ENCODE data around the gene HLF. TPM values are rescaled to one million over a fixed set of nuclear protein-coding genes. Genes with fewer than 3 reads are reported as not detected.

Gene HLF
- total RNA-seq, 2 donors from 2014 or later, result 23.9 to 44.3 TPM

DNA sequence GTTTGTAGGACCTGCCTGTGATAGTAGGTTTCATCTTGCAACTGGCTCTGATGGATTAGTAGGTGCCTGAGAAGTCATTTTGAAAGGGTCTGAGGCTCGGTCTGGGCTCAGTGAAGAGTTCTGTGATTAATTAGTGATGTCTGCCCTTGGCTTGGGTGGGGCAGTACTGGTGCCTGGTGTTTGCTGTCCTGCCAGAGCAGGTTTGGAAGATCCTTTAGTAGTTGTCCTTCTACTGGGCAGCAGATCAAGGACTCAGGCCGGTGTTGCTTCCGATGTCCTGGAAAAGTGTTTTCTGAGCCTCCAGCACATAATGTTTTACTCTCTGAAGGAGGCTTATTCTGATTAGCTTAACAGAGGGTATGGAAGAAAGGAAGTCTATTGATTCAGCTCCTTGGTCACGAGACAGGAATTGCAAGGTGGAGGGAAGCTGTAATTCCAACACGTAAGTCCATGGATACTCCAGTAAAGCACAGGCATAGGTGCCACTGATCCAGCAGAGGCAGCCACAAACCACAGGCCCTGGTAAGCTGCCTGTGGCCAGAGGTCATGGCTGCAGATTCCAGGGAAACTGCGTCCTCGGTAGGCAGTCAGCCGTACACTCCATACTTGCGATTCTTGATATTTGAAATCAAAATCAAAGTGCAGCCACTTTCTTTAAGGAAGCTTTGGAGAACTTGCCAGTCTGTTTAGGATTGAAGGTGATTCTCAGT lies 18.7 kb downstream of the HLF start:
- Mint-ChIP-seq H3K27ac (no peak overlapping the region), H3K9me3 (no peaks in the 10 kb centered on the region)

DNA sequence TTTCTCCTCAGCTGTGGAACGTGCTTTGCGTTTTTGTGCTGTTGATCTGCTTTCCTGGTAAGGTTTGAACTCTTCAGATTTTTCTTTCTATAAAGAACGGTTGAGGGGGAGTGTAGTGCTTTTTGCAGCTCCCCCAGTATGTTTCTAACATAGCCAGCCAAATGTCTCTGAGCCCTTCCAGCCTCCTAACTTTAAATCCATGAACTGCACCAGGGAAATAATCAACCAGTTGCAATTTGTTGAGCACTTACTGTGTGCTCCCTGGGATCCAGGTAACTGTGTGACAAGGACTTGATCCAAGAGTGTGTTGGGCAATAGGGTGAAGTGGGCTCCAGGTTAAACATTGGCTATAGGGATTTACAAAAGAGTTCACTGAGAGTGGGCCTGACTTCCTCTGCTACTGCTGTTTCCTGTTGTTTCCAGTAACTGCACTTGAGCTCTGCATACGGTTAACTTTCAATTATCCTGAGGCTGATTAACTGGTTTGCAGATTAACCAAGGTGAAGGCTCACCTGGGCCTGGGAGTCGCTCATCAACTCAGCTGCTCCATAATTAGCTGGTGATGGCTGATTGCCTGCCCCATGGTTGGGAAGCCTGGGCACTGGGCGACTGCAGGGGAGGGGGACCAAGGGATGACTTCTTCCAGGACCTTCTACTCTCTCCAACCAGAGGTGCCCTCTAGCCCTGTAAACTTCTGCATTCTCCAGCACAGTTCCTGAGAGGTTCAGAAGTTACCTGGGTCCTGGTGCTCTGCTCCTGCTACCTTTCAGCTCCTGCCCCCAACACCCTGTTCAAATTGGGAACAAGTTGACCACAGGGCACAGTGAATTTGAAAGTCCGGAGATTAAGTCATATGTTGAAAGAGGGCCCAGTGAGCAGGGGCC lies 19.5 kb downstream of the HLF start:
- peaks cover 6% of the 10 kb centered on the region for H3K4me1 Mint-ChIP-seq (ENCODE audit: low read depth)
- DNase-seq (no peak), ATAC-seq (replicated peaks in 1 of 2) (peak in 1 of 2 donors; percentile 13)
- H3K9me3 Mint-ChIP-seq, result no peaks in the 10 kb centered on the region
- H3K4me3 Mint-ChIP-seq, result peak overlapping the region in 1 of 2 donors; percentile 27
- no peaks in the 10 kb centered on the region for H3K36me3 Mint-ChIP-seq (ENCODE audit: insufficient read depth in 2 of 2)
- H3K27ac Mint-ChIP-seq, result peak overlapping the region; percentile 75
- H3K27me3 Mint-ChIP-seq (ENCODE audit: low read depth), result no peaks in the 10 kb centered on the region

More for the DNA sequence above, 18.7 kb downstream of the HLF start:
- H3K4me1 Mint-ChIP-seq (ENCODE audit: low read depth), result peaks cover 6% of the 10 kb centered on the region
- no peaks in the 10 kb centered on the region for H3K36me3 Mint-ChIP-seq (ENCODE audit: insufficient read depth in 2 of 2)
- no peaks in the 10 kb centered on the region for H3K27me3 Mint-ChIP-seq (ENCODE audit: low read depth)
- ATAC-seq (replicated peaks in 1 of 2) (no peak), DNase-seq (no peak)
- H3K4me3 Mint-ChIP-seq, result no peak overlapping the region

- H3K9me3 Mint-ChIP-seq, result no peaks in the 10 kb centered on the region
- DNase-seq (no peak), ATAC-seq (replicated peaks in 1 of 2) (no peak)
- peaks cover 6% of the 10 kb centered on the region for H3K4me1 Mint-ChIP-seq (ENCODE audit: low read depth)
- peak overlapping the region; percentile 75 for H3K27ac Mint-ChIP-seq
- H3K36me3 Mint-ChIP-seq (ENCODE audit: insufficient read depth in 2 of 2), result no peaks in the 10 kb centered on the region
- no peak overlapping the region for H3K4me3 Mint-ChIP-seq
- H3K27me3 Mint-ChIP-seq (ENCODE audit: low read depth), result no peaks in the 10 kb centered on the region
Measured at GRCh38 chr17:55284944-55285339, 20.2 kb downstream of the HLF start.

DNA sequence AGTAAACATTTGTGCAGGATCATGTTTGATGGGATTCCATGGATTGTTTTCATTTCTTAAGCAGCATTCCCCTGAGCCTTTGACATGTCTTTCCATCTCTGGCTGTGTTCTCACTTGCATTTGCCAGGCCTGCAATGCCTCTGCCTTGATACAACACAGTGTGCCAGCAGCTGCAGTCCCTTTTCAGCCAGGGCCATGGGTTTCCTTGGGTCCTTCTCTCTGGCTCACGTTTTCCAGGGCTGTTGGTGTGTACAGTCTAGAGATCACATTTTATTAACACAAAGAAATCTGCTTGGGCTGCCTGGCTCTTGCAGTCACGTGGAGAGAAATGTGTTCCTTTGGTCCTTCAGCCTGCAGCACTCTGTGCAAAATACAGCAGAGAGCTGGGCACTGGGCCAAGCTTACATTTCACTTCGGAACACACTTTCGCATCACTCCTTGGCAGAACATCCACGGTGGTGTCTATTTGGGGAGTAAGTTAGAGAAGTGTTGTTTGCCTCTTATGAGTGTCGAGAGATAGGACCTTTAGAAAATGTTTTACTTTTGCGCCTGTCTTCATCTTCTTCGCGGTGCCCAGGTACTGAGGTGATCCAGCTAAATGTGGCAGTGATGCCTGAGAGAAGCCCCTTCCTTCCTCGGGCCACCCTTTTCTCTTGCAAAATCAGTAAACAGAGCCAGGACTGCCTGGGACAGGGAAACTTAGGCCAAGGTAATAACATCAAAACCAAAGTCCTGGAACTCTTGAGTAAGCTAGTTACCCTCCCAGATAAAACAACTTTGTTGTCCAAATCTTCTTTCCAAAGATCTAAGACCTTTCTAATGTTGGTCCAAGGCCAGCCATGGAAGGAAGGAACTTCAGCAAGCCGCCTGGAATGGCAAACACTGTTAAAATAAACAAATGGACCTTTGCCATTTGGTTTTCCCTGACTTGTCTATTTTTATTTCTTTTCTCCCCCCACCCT lies 20.9 kb downstream of the HLF start:
- DNase-seq, result no peak
- H3K4me1 Mint-ChIP-seq (ENCODE audit: low read depth), result peaks cover 6% of the 10 kb centered on the region
- H3K9me3 Mint-ChIP-seq, result no peaks in the 10 kb centered on the region
- no peaks in the 10 kb centered on the region for H3K27me3 Mint-ChIP-seq (ENCODE audit: low read depth)
- no peak for ATAC-seq (replicated peaks in 1 of 2)
- no peaks in the 10 kb centered on the region for H3K36me3 Mint-ChIP-seq (ENCODE audit: insufficient read depth in 2 of 2)
- no peak overlapping the region for H3K27ac Mint-ChIP-seq
- H3K4me3 Mint-ChIP-seq, result no peak overlapping the region

GRCh38 chr17:55286681-55287589 lies 22.2 kb downstream of the HLF start:
- Mint-ChIP-seq H3K27ac (no peak overlapping the region), H3K9me3 (no peaks in the 10 kb centered on the region), H3K4me1 (ENCODE audit: low read depth) (peaks cover 6% of the 10 kb centered on the region), H3K36me3 (ENCODE audit: insufficient read depth in 2 of 2) (no peaks in the 10 kb centered on the region), H3K27me3 (ENCODE audit: low read depth) (no peaks in the 10 kb centered on the region), H3K4me3 (no peak overlapping the region)
- DNase-seq (no peak), ATAC-seq (replicated peaks in 1 of 2) (peak; percentile 24 to 73)

DNA sequence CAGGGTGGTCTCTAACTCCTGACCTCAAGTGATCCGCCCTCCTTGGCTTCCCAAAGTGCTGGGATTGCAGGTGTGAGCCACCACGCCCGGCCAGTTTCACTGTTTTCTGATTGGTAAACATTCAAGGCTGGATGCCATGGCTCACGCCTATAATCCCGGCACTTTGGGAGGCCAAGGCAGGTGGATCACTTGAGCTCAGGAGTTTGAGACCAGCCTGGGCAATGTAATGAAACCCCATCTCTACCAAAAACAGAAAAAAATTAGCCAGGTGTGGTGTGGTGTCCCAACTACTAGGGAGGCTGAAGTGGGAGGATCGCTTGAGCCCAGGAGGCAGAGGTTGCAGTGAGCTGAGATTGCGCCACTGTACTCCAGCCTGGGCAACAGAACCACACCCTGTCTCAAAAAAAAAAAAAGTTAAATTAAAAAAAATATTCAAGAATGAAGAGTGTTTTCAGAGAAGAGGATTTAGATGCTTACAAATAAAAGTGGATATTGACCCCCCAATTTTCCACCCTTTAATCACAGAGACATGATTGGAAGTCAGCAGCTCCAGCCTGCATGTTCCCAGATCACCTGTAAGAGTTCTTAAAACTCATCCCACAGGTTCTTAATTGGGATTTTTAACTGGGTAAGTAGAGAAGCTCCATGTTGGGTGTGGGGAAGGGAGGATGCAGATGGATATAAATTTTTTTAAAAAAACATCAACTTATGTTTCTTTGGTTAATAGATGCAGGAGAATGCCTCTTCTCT lies 23.8 kb downstream of the HLF start:
- DNase-seq (no peak), ATAC-seq (replicated peaks in 1 of 2) (no peak)
- no peak overlapping the region for H3K27ac Mint-ChIP-seq
- peaks cover 9% of the 10 kb centered on the region for H3K27me3 Mint-ChIP-seq (ENCODE audit: low read depth)
- H3K4me1 Mint-ChIP-seq (ENCODE audit: low read depth), result peaks cover 6% of the 10 kb centered on the region
- H3K4me3 Mint-ChIP-seq, result no peak overlapping the region
- H3K36me3 Mint-ChIP-seq (ENCODE audit: insufficient read depth in 2 of 2), result no peaks in the 10 kb centered on the region
- H3K9me3 Mint-ChIP-seq, result no peaks in the 10 kb centered on the region

- ATAC-seq (replicated peaks in 1 of 2) (no peak), DNase-seq (no peak)
- H3K27ac Mint-ChIP-seq, result no peak overlapping the region
- no peak overlapping the region for H3K4me3 Mint-ChIP-seq
- peaks cover 6% of the 10 kb centered on the region for H3K4me1 Mint-ChIP-seq (ENCODE audit: low read depth)
- H3K36me3 Mint-ChIP-seq (ENCODE audit: insufficient read depth in 2 of 2), result no peaks in the 10 kb centered on the region
- peaks cover 14% of the 10 kb centered on the region for H3K27me3 Mint-ChIP-seq (ENCODE audit: low read depth)
- no peaks in the 10 kb centered on the region for H3K9me3 Mint-ChIP-seq
Measured at GRCh38 chr17:55289106-55289446, 24.3 kb downstream of the HLF start.

GRCh38 chr17:55289978-55290377 lies 25.2 kb downstream of the HLF start:
- peaks cover 18% of the 10 kb centered on the region for H3K27me3 Mint-ChIP-seq (ENCODE audit: low read depth)
- no peaks in the 10 kb centered on the region for H3K9me3 Mint-ChIP-seq
- no peak overlapping the region for H3K4me3 Mint-ChIP-seq
- DNase-seq, result no peak
- ATAC-seq (replicated peaks in 1 of 2), result no peak
- no peaks in the 10 kb centered on the region for H3K4me1 Mint-ChIP-seq (ENCODE audit: low read depth)
- H3K36me3 Mint-ChIP-seq (ENCODE audit: insufficient read depth in 2 of 2), result no peaks in the 10 kb centered on the region
- H3K27ac Mint-ChIP-seq, result no peak overlapping the region

- no peak for ATAC-seq (replicated peaks in 1 of 2)
- no peaks in the 10 kb centered on the region for H3K36me3 Mint-ChIP-seq (ENCODE audit: insufficient read depth in 2 of 2)
Measured at GRCh38 chr17:55290492-55291113, 25.8 kb downstream of the HLF start.

GRCh38 chr17:55291114-55291507 lies 26.4 kb downstream of the HLF start:
- DNase-seq (no peak), ATAC-seq (replicated peaks in 1 of 2) (no peak)
- no peak overlapping the region for H3K27ac Mint-ChIP-seq
- H3K4me3 Mint-ChIP-seq, result no peak overlapping the region
- H3K36me3 Mint-ChIP-seq (ENCODE audit: insufficient read depth in 2 of 2), result no peaks in the 10 kb centered on the region
- peaks cover 22% of the 10 kb centered on the region for H3K27me3 Mint-ChIP-seq (ENCODE audit: low read depth)
- H3K4me1 Mint-ChIP-seq (ENCODE audit: low read depth), result no peaks in the 10 kb centered on the region
- no peaks in the 10 kb centered on the region for H3K9me3 Mint-ChIP-seq

More at GRCh38 chr17:55290492-55291113, 25.8 kb downstream of the HLF start:
- no peaks in the 10 kb centered on the region for H3K9me3 Mint-ChIP-seq
- H3K4me3 Mint-ChIP-seq, result no peak overlapping the region
- H3K4me1 Mint-ChIP-seq (ENCODE audit: low read depth), result no peaks in the 10 kb centered on the region
- no peak for DNase-seq
- peaks cover 22% of the 10 kb centered on the region for H3K27me3 Mint-ChIP-seq (ENCODE audit: low read depth)
- H3K27ac Mint-ChIP-seq, result no peak overlapping the region

DNA sequence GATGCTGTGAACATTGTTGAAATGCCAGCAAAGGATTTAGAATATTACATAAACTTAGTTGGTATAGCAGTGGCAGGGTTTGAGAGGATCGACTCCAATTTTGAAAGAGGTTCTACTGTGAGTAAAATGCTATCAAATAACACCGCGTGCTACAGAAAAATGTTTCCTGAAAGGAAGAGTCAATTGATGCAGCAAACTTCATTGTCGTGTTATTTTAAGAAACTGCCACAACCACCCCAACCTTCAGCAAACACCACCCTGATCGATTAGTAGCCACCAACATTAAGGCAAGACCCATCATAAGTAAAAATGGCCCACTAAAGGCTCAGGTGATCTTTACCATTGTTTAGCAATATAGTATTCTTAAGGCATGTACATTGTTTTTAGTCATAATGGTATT lies 27.3 kb downstream of the HLF start:
- H3K4me1 Mint-ChIP-seq (ENCODE audit: low read depth), result no peaks in the 10 kb centered on the region
- H3K27ac Mint-ChIP-seq, result no peak overlapping the region
- no peak for DNase-seq
- H3K36me3 Mint-ChIP-seq (ENCODE audit: insufficient read depth in 2 of 2), result no peaks in the 10 kb centered on the region
- no peak overlapping the region for H3K4me3 Mint-ChIP-seq
- peaks cover 22% of the 10 kb centered on the region for H3K27me3 Mint-ChIP-seq (ENCODE audit: low read depth)
- no peaks in the 10 kb centered on the region for H3K9me3 Mint-ChIP-seq
- ATAC-seq (replicated peaks in 1 of 2), result no peak

Data from activated T-cell treated with anti-CD3 and anti-CD28 coated beads, Interleukin-2, amount 50 U/mL, for 72 hours (primary cell).